Measurements from ENCODE around the gene TUBA4B.

The TUBA4B gene

GRCh38 chr2:219292616-219293015, 39.6 kb downstream of the TUBA4B start:
- H3K4me3 ChIP-seq (replicated peaks; ENCODE audit: low read depth, low read length) = no peak overlapping the region
- TF ChIP-seq CTCF (IDR thresholded peaks at IDR 0.05; ENCODE audit: low read depth, low read length, missing control alignments) = no peak
- DNase-seq (ENCODE audit: extremely low read depth, low read depth) = no peak

- no peak for TF ChIP-seq CTCF (IDR thresholded peaks at IDR 0.05; ENCODE audit: low read depth, low read length, missing control alignments)
- H3K4me3 ChIP-seq (replicated peaks; ENCODE audit: low read depth, low read length) = no peak overlapping the region
- DNase-seq (ENCODE audit: extremely low read depth, low read depth) = no peak
Measured at GRCh38 chr2:219293736-219294231, 40.7 kb downstream of the TUBA4B start.

GRCh38 chr2:219294356-219295351, 41.6 kb downstream of the TUBA4B start:
- peak; percentile 91 for TF ChIP-seq CTCF (IDR thresholded peaks at IDR 0.05; ENCODE audit: low read depth, low read length, missing control alignments)
- DNase-seq (ENCODE audit: extremely low read depth, low read depth) = no peak
- peak overlapping the region; percentile 38 for H3K4me3 ChIP-seq (replicated peaks; ENCODE audit: low read depth, low read length)

GRCh38 chr2:219296142-219296541, 43.1 kb downstream of the TUBA4B start:
- no peak for TF ChIP-seq CTCF (IDR thresholded peaks at IDR 0.05; ENCODE audit: low read depth, low read length, missing control alignments)
- no peak overlapping the region for H3K4me3 ChIP-seq (replicated peaks; ENCODE audit: low read depth, low read length)
- no peak for DNase-seq (ENCODE audit: extremely low read depth, low read depth)

- DNase-seq (ENCODE audit: extremely low read depth, low read depth) = no peak
- no peak for TF ChIP-seq CTCF (IDR thresholded peaks at IDR 0.05; ENCODE audit: low read depth, low read length, missing control alignments)
- H3K4me3 ChIP-seq (replicated peaks; ENCODE audit: low read depth, low read length) = no peak overlapping the region
Measured at GRCh38 chr2:219296631-219297391, 43.8 kb downstream of the TUBA4B start.

GRCh38 chr2:219297766-219298456, 44.9 kb downstream of the TUBA4B start:
- no peak for TF ChIP-seq CTCF (IDR thresholded peaks at IDR 0.05; ENCODE audit: low read depth, low read length, missing control alignments)
- no peak for DNase-seq (ENCODE audit: extremely low read depth, low read depth)
- no peak overlapping the region for H3K4me3 ChIP-seq (replicated peaks; ENCODE audit: low read depth, low read length)

Data from HFF-Myc (cell line).